OCI-LY3 (cell line): ENCODE results near the gene SSUH2.

ENCODE experiments used
- EZH2phosphoT487 ChIP-seq: fragments of 200-600 bp; shearing (Covaris generic); IDR thresholded peaks from 2 replicates; pipeline ENCODE4 v1.6.1; 2018; ENCODE audit warnings: antibody characterized with exemption, mixed run types, low read depth
- TF ChIP-seq, protein P1 (sequence below): fragments of 200-600, 300-600 bp; sonication (generic); IDR thresholded peaks from 2 replicates; pipeline ENCODE4 v1.5.1; 2014; ENCODE audit warnings: antibody characterized with exemption, low read length, low read depth

DNA sequence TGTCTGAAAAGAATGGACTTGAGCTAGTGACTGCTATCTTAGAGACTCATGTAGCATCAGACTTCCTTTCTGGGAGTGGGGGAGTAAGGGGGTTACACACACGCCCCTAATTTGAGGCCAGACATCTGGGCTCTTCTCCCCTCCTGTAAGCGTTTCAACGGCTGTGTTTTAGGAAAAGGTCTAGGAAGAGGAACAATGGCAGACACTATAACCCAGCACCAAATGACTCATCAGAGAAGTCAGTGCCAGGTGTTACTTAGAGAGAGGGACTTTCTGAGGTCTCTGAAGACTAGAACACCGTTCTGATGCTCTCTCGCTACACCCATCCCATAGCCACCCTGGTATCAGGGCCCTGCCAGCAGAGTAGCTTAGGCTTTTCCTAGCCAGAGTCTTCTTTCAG is 65.5 kb downstream of the SSUH2 start:
- no peak for TF ChIP-seq EZH2phosphoT487
- TF ChIP-seq, protein P1, sequence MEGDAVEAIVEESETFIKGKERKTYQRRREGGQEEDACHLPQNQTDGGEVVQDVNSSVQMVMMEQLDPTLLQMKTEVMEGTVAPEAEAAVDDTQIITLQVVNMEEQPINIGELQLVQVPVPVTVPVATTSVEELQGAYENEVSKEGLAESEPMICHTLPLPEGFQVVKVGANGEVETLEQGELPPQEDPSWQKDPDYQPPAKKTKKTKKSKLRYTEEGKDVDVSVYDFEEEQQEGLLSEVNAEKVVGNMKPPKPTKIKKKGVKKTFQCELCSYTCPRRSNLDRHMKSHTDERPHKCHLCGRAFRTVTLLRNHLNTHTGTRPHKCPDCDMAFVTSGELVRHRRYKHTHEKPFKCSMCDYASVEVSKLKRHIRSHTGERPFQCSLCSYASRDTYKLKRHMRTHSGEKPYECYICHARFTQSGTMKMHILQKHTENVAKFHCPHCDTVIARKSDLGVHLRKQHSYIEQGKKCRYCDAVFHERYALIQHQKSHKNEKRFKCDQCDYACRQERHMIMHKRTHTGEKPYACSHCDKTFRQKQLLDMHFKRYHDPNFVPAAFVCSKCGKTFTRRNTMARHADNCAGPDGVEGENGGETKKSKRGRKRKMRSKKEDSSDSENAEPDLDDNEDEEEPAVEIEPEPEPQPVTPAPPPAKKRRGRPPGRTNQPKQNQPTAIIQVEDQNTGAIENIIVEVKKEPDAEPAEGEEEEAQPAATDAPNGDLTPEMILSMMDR, result no peak
